GM06990 (cell line): ENCODE measurements around the gene COL15A1.

Experiments
- DNase-seq: peaks from one replicate; pipeline ENCODE4 v3.0.0-alpha.2; 2011; ENCODE audit not compliant: insufficient read length; ENCODE audit errors: extremely low read depth
- H3K27me3 ChIP-seq: replicated peaks from 2 replicates; pipeline ENCODE4 v1.6.0; 2011; ENCODE audit warnings: low read length; ENCODE audit not compliant: control insufficient read depth, insufficient read depth
- H3K36me3 ChIP-seq: 2 replicates; pipeline ENCODE4 v1.5.1; 2011; ENCODE audit warnings: low read length; ENCODE audit not compliant: control insufficient read depth, insufficient read depth
- H3K4me3 ChIP-seq: replicated peaks from 2 replicates; pipeline ENCODE4 v1.5.1; 2011; ENCODE audit warnings: low read depth, mild to moderate bottlenecking, control low read depth, low read length
- TF ChIP-seq, protein P1 (sequence below): IDR thresholded peaks from 2 replicates; pipeline ENCODE4 v1.5.1; 2011; ENCODE audit warnings: low read length, control low read depth, mild to moderate bottlenecking, inconsistent platforms; ENCODE audit not compliant: insufficient read depth, poor library complexity, severe bottlenecking

Gene COL15A1

DNA sequence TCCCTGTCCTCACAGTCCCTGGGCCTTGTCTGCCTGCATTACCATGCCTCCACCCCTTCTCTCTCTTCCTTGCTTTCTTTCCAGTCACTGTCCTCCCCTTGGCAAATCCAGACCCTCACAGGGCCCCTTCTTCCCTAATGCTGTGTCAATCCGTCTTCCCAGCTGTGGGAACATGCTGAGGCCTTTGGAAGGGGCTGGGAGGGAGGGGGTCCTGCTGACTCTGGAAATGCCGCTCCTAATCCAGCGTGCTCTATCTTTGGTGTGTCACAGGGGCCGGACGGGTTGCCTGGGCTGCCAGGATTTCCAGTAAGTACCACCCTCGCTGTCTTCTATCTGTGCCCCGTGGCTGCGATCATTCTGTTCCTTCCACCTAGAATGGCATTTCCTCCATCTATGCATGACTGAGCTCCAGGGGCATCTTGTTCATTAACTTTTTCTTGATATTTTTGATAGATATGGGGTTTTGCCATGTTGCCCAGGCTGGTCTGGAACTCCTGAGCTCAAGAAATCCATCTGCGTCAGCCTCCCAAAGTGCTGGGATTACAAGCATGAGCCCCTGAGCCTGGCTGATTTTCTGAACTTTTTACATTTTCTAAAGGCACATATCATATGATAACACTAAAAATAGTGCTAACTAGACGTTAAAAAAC, 96.7 kb downstream of the COL15A1 start:
- TF ChIP-seq, protein P1, sequence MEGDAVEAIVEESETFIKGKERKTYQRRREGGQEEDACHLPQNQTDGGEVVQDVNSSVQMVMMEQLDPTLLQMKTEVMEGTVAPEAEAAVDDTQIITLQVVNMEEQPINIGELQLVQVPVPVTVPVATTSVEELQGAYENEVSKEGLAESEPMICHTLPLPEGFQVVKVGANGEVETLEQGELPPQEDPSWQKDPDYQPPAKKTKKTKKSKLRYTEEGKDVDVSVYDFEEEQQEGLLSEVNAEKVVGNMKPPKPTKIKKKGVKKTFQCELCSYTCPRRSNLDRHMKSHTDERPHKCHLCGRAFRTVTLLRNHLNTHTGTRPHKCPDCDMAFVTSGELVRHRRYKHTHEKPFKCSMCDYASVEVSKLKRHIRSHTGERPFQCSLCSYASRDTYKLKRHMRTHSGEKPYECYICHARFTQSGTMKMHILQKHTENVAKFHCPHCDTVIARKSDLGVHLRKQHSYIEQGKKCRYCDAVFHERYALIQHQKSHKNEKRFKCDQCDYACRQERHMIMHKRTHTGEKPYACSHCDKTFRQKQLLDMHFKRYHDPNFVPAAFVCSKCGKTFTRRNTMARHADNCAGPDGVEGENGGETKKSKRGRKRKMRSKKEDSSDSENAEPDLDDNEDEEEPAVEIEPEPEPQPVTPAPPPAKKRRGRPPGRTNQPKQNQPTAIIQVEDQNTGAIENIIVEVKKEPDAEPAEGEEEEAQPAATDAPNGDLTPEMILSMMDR = no peak
- no peak for DNase-seq
- no peaks in the 10 kb centered on the region for H3K27me3 ChIP-seq
- no peaks in the 10 kb centered on the region for H3K36me3 ChIP-seq
- H3K4me3 ChIP-seq = no peak overlapping the region

DNA sequence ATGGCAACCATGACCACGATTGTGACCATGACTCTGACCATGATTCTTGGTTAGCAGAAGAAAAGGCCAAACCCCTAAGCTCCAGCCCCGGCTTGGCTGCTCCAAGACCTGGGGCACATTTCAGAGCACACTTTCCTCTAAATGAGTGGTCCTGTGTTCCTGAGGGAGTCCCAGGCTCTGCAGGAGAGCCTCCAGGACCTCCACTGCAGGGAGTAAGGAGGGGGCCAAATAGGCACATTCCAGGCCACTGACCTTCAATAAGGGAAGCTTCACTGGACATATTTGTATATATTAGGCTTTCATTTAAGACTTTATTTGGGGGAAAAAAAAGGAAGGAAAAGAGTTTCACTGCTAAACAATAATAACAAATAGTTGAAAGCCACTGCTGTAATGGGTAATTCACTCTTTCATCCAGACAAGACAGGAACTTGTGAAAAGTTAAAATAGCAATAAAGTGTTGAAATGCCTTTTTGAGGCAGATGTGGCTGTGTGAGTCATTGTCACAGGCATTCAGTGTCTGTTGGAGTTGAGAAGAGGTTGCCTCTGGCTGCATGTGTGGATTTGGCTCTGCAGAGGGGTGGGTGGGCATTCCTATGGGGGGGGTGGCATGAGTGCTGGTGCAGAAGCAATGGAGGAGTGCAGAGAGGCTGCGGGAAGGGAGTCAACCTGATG, 97.3 kb downstream of the COL15A1 start:
- H3K36me3 ChIP-seq = no peaks in the 10 kb centered on the region
- no peaks in the 10 kb centered on the region for H3K27me3 ChIP-seq
- no peak for DNase-seq
- H3K4me3 ChIP-seq = no peak overlapping the region
- TF ChIP-seq, protein P1 = no peak

DNA sequence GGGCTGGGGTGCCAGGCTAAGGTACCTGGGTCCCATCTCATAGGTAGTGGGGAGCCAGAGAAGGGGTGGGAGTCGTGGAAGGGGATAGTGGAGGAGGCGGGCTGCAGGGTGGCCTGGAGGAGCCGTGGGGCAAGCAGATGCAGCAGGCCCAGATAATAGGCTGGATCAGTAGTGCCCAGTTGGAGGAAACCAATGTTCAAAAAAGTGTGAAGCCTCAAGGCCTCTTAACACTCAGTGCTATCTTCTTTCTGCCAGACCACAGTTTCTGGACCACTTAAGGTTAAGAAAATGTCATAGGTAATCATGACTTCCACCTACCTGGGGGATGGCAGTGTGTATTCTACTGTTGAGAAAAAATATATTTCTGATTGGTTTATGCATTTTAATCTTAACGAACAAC, 97.9 kb downstream of the COL15A1 start:
- TF ChIP-seq, protein P1 = no peak
- Histone ChIP-seq H3K27me3 (no peaks in the 10 kb centered on the region), H3K36me3 (no peaks in the 10 kb centered on the region), H3K4me3 (no peak overlapping the region)
- DNase-seq = no peak

DNA sequence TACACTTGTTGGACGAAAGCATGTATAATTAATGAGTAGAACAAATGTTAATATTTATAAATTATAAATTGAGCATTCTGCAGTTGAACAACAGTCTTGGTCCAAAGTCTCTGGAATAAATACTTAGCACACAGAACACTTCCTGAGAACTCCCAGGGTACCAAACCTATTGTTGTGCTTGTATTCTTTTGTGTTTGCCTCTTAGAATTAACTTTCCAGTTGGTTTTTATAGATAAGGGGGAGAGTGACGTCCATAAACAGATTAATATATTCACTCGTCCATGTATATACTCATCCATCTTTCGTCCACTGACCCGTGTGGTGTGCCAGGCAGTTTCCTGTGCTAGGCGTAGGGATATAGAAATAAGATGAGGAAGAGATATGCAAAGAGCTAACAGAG, 98.9 kb downstream of the COL15A1 start:
- no peak for DNase-seq
- Histone ChIP-seq H3K27me3 (no peaks in the 10 kb centered on the region), H3K36me3 (no peaks in the 10 kb centered on the region), H3K4me3 (no peak overlapping the region)
- TF ChIP-seq, protein P1 = no peak

DNA sequence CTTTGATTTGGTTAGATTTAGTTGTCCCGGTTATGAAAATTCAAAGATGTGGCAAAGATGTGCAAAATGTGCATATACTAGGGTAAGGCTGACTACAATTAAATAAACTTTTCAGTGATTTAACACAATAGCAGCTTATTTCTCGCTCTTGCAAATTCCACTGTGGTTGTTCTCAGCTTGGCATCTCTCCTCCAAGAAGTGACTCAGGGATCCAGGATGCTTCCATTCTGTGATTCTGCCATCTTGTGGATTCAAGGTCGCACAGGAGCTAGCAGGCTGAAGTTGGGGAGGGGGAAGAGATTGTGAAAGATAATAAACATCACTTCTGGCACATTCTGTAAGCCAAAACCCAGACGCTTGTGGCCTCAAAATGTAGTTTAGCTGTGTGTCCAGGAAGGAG, 101.1 kb downstream of the COL15A1 start:
- TF ChIP-seq, protein P1 = no peak
- DNase-seq = no peak
- no peak overlapping the region for H3K4me3 ChIP-seq

More for the DNA sequence above, 101.1 kb downstream of the COL15A1 start:
- Histone ChIP-seq H3K36me3 (no peaks in the 10 kb centered on the region), H3K27me3 (no peaks in the 10 kb centered on the region)
